ENCODE measurements around the gene TCN2. TPM values are rescaled to one million over a fixed set of nuclear protein-coding genes. Genes with fewer than 3 reads are reported as not detected.

The TCN2 gene
- total and polyA plus RNA-seq, 2 of the 4 experiments (the other 2 are of a cell fraction) = 1.3 to 3.6 TPM

GRCh38 chr22:30564045-30564760 lies 42.8 kb upstream of the TCN2 start:
- H2AK5ac ChIP-seq (ENCODE audit: low read depth, low read length) = no peak overlapping the region
- H3K4ac ChIP-seq (ENCODE audit: low read depth, low read length) = no peak overlapping the region
- H4K8ac ChIP-seq (ENCODE audit: low read depth in 2 of 2, low read length in 2 of 2) = no peak overlapping the region
- intact Hi-C loops (cut with micrococcal nuclease) = loop anchor here (1.0 kb wide), 1 partner anchor 23 kb away; no protein-coding TSS in a partner anchor
- no peaks in the 10 kb centered on the region for H4K20me1 ChIP-seq (ENCODE audit: insufficient read depth, low read length)
- no peak overlapping the region for H3K4me2 ChIP-seq (ENCODE audit: low read depth, low read length)
- CTCF ChIA-PET = interaction anchor here (0.6 kb wide), 1 partner anchor 127 kb away, joined by 4 read pairs; no protein-coding TSS in a partner anchor
- H3K23ac ChIP-seq (ENCODE audit: low read depth, low read length) = no peak overlapping the region
- 54% methylated on average over 5 of the region's 8 CpGs; no CpG with 5 or more reads in 1 of the 2 experiments for WGBS, 2 experiments (ENCODE audit: extremely low coverage in 2 of 2, insufficient read length in 1 of 2)
- H3K79me1 ChIP-seq (ENCODE audit: low read depth in 1 of 2, low read length in 2 of 2) = no peaks in the 10 kb centered on the region
- no TSS peak for BruUV-seq (replicated peaks)
- in situ Hi-C loops (cut with MboI; ENCODE audit: low sequenced_read_pairs) = no loop called here
- H3K27ac ChIP-seq (ENCODE audit: insufficient read depth, low read length) = no peak overlapping the region
- H3K27me3 ChIP-seq (ENCODE audit: control insufficient read depth, insufficient read depth, low read length) = peaks cover 46% of the 10 kb centered on the region
- no peaks in the 10 kb centered on the region for H3K4me1 ChIP-seq (ENCODE audit: control insufficient read depth, insufficient read depth, low read length)
- H2BK120ac ChIP-seq (ENCODE audit: low read depth, low read length) = no peak overlapping the region
- DNase-seq (no peak), ATAC-seq (ENCODE audit: low read depth) (no peak)
- H3K14ac ChIP-seq (replicated peaks; ENCODE audit: low read depth, low read length) = no peak overlapping the region
- POLR2A ChIA-PET (ENCODE audit: unreplicated experiment) = no interaction called here
- dilution Hi-C loops (cut with HindIII; ENCODE audit: low sequenced_read_pairs, unreplicated experiment) = no loop called here
- H2BK20ac ChIP-seq (ENCODE audit: low read depth, low read length) = no peak overlapping the region
- H3K9ac ChIP-seq (ENCODE audit: low read depth, low read length) = no peak overlapping the region
- H3K9me3 ChIP-seq (ENCODE audit: control insufficient read depth, insufficient read depth, low read length) = no peaks in the 10 kb centered on the region
- H2BK5ac ChIP-seq (ENCODE audit: low read depth, low read length, poor library complexity, severe bottlenecking) = no peak overlapping the region
- no peak overlapping the region for H2BK15ac ChIP-seq (ENCODE audit: low read depth, low read length)
- H3K56ac ChIP-seq (ENCODE audit: extremely low read depth, insufficient read depth, low read length) = no peak overlapping the region
- no peak overlapping the region for H3K4me3 ChIP-seq (ENCODE audit: insufficient read depth, low read depth, low read length)
- H4K5ac ChIP-seq (ENCODE audit: low read depth, low read length) = no peak overlapping the region
- no peaks in the 10 kb centered on the region for H3K36me3 ChIP-seq (ENCODE audit: control insufficient read depth, insufficient read depth, low read length)
- H2AK9ac ChIP-seq (replicated peaks; ENCODE audit: low read depth, low read length, poor library complexity) = no peak overlapping the region
- H4K91ac ChIP-seq (ENCODE audit: insufficient read depth, low read depth, low read length) = no peak overlapping the region
- TF ChIP-seq POLR2A (IDR thresholded peaks at IDR 0.05; ENCODE audit: low read depth, low read length) (no peak), USF2 (IDR thresholded peaks at IDR 0.05; ENCODE audit: low read depth, low read length) (no peak), CHD1 (IDR thresholded peaks at IDR 0.05; ENCODE audit: low read depth, low read length) (no peak), FOS (IDR thresholded peaks at IDR 0.05; ENCODE audit: low read depth, low read length) (no peak), MAFK (IDR thresholded peaks at IDR 0.05; ENCODE audit: low read depth, low read length) (no peak), RAD21 (IDR thresholded peaks at IDR 0.05; ENCODE audit: low read length) (no peak), CEBPB (IDR thresholded peaks at IDR 0.05; ENCODE audit: low read depth, low read length) (no peak), MXI1 (IDR thresholded peaks at IDR 0.05; ENCODE audit: borderline replicate concordance, low read depth, low read length) (no peak)
- no peaks in the 10 kb centered on the region for H3K9me1 ChIP-seq (ENCODE audit: insufficient read depth, low read length)
- no peak overlapping the region for H2AFZ ChIP-seq (replicated peaks; ENCODE audit: low read length, poor library complexity)
- no peak overlapping the region for H3K18ac ChIP-seq (ENCODE audit: low read depth, low read length)
